H1 (cell line): ENCODE data around the gene HOMER2.

Experiments used
- BRCA1 ChIP-seq: IDR thresholded peaks from 2 replicates; pipeline ENCODE4 v1.6.1; 2012; ENCODE audit warnings: low read depth, low read length, improper control_type of control experiment
- CHD2 ChIP-seq: IDR thresholded peaks from 2 replicates; pipeline ENCODE4 v1.6.1; 2012; ENCODE audit warnings: low read length, improper control_type of control experiment
- EP300 ChIP-seq, 2 experiments: IDR thresholded peaks; 1 replicate in 1 of 2; 2 replicates in 1 of 2; pipeline ENCODE4 v1.6.1; 2011 to 2012; ENCODE audit warnings: low read depth in 2 of 2, low read length in 2 of 2, mild to moderate bottlenecking in 2 of 2, borderline replicate concordance in 1 of 2, inconsistent platforms in 1 of 2, moderate library complexity in 1 of 2
- EZH2 ChIP-seq: fragments of 200-600 bp; sonication (generic); IDR thresholded peaks from 2 replicates; pipeline ENCODE4 v1.7.1; 2012; ENCODE audit warnings: low read depth, mild to moderate bottlenecking, moderate library complexity, low read length, inconsistent platforms; ENCODE audit not compliant: severe bottlenecking
- GABPA ChIP-seq: IDR thresholded peaks from 2 replicates; pipeline ENCODE4 v1.6.1; 2011; ENCODE audit warnings: mild to moderate bottlenecking, low read length, moderate library complexity, borderline replicate concordance; ENCODE audit not compliant: insufficient read depth
- HDAC2 ChIP-seq, 2 experiments: fragments of 300-600 bp in 1 of 2; sonication (generic) in 1 of 2; IDR thresholded peaks; 2 replicates each; pipeline ENCODE4 v1.6.1; 2011 to 2012; ENCODE audit warnings: low read depth in 2 of 2, low read length in 2 of 2, mild to moderate bottlenecking in 2 of 2, moderate library complexity in 2 of 2, borderline replicate concordance in 1 of 2, inconsistent platforms in 1 of 2
- MAFK ChIP-seq: IDR thresholded peaks from 2 replicates; pipeline ENCODE4 v1.6.1; 2012; ENCODE audit warnings: low read depth, mild to moderate bottlenecking, improper control_type of control experiment, low read length
- MAX ChIP-seq: IDR thresholded peaks from 2 replicates; pipeline ENCODE4 v1.6.1; 2012; ENCODE audit warnings: inconsistent platforms
- NANOG ChIP-seq: IDR thresholded peaks from 2 replicates; pipeline ENCODE4 v1.6.1; 2011; ENCODE audit warnings: low read length, low read depth, mild to moderate bottlenecking, inconsistent platforms; ENCODE audit not compliant: insufficient read depth, poor library complexity, severe bottlenecking
- POLR2AphosphoS5 ChIP-seq: IDR thresholded peaks from 2 replicates; pipeline ENCODE4 v1.6.1; 2011; ENCODE audit warnings: low read depth, low read length
- RAD21 ChIP-seq, 2 experiments: IDR thresholded peaks in 1 of 2; conservative IDR thresholded peaks in 1 of 2; 2 replicates each; pipeline ENCODE4 v1.6.1; 2011; ENCODE audit warnings: low read depth in 2 of 2, low read length in 2 of 2, improper control_type of control experiment in 1 of 2, inconsistent platforms in 1 of 2, mild to moderate bottlenecking in 1 of 2, moderate library complexity in 1 of 2
- TCF12 ChIP-seq: IDR thresholded peaks from 2 replicates; pipeline ENCODE4 v1.6.1; 2011; ENCODE audit warnings: low read depth, mild to moderate bottlenecking, low read length
- USF2 ChIP-seq: IDR thresholded peaks from 2 replicates; pipeline ENCODE4 v1.6.1; 2011; ENCODE audit warnings: low read length, improper control_type of control experiment
- TF ChIP-seq, protein P1 (sequence below), 3 experiments: IDR thresholded peaks; 1 replicate in 2 of 3; 2 replicates in 1 of 3; pipeline versions ENCODE4 v1.5.1 to v1.6.1; 2011; ENCODE audit warnings: low read length in 3 of 3, mild to moderate bottlenecking in 3 of 3, inconsistent platforms in 2 of 3, low read depth in 1 of 3, moderate library complexity in 1 of 3; ENCODE audit not compliant: insufficient read depth in 1 of 3; ENCODE audit errors: control extremely low read depth in 1 of 3

GRCh38 chr15:82943176-82943575, 9.3 kb downstream of the HOMER2 start:
- TF ChIP-seq MAFK (no peak), MAX (no peak), USF2 (no peak), BRCA1 (no peak), GABPA (no peak), CHD2 (no peak), RAD21 (IDR thresholded peaks at IDR 0.05 in 1 of 2, conservative IDR thresholded peaks at IDR 0.05 in 1 of 2; ENCODE audit: low read depth in 2 of 2, low read length in 2 of 2) (peak; percentile 28 to 46), NANOG (no peak), HDAC2 (IDR thresholded peaks at IDR 0.05; ENCODE audit: borderline replicate concordance in 1 of 2, low read depth in 2 of 2, low read length in 2 of 2) (no peak), EZH2 (no peak), EP300 (IDR thresholded peaks at IDR 0.05; ENCODE audit: borderline replicate concordance in 1 of 2, low read depth in 2 of 2, low read length in 2 of 2) (no peak), POLR2AphosphoS5 (no peak), TCF12 (no peak)
- TF ChIP-seq, protein P1, sequence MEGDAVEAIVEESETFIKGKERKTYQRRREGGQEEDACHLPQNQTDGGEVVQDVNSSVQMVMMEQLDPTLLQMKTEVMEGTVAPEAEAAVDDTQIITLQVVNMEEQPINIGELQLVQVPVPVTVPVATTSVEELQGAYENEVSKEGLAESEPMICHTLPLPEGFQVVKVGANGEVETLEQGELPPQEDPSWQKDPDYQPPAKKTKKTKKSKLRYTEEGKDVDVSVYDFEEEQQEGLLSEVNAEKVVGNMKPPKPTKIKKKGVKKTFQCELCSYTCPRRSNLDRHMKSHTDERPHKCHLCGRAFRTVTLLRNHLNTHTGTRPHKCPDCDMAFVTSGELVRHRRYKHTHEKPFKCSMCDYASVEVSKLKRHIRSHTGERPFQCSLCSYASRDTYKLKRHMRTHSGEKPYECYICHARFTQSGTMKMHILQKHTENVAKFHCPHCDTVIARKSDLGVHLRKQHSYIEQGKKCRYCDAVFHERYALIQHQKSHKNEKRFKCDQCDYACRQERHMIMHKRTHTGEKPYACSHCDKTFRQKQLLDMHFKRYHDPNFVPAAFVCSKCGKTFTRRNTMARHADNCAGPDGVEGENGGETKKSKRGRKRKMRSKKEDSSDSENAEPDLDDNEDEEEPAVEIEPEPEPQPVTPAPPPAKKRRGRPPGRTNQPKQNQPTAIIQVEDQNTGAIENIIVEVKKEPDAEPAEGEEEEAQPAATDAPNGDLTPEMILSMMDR (IDR thresholded peaks at IDR 0.05; ENCODE audit: control extremely low read depth in 1 of 3, insufficient read depth in 1 of 3, low read depth in 1 of 3, low read length in 3 of 3) = peak in 1 of 3 experiments; percentile 38; a peak in 1 of 4 replicates
